Measurements from ENCODE around the gene SNED1.

- TF ChIP-seq CTCF (IDR thresholded peaks at IDR 0.05; ENCODE audit: low read depth, low read length, poor library complexity, severe bottlenecking) (no peak), EZH2phosphoT487 (IDR thresholded peaks at IDR 0.05; ENCODE audit: borderline replicate concordance, low read length) (no peak)
Measured at GRCh38 chr2:241043581-241043980, 45.2 kb downstream of the SNED1 start.

All from DOHH2 (cell line).